NCI-H748 (cell line): Measurements from ENCODE around the gene SLX1A.
"Not testable (repeated sequence)": the region's sequence is repeated elsewhere in the genome, so short reads cannot be mapped to it uniquely, and the experiment has no call there.

ENCODE experiments used
- DNase-seq: peaks from one replicate; lab custom pipeline; 2025; ENCODE audit not compliant: unreplicated experiment; lab: John Stamatoyannopoulos, UW

The SLX1A gene

GRCh38 chr16:30193615-30194014 is at the start of gene SLX1A, which contains the start of gene BOLA2B:
Gene SLX1A (plus strand): TSS chr16:30193875. CDS start chr16:30194085, 210 bp downstream.
Gene BOLA2B (minus strand): TSS chr16:30193666. CDS start chr16:30193595, 71 bp downstream.
- DNase-seq = not testable (repeated sequence)

- DNase-seq = no peak
Measured at GRCh38 chr16:30144017-30144416, 49.7 kb upstream of the SLX1A start.

- DNase-seq = no peak
Measured at GRCh38 chr16:30144917-30145316, 48.8 kb upstream of the SLX1A start.

GRCh38 chr16:30145657-30146056 is 48.0 kb upstream of the SLX1A start:
- DNase-seq = no peak

GRCh38 chr16:30147843-30148510 is 45.7 kb upstream of the SLX1A start:
- no peak for DNase-seq

- DNase-seq = no peak
Measured at GRCh38 chr16:30149250-30149930, 44.3 kb upstream of the SLX1A start.

- no peak for DNase-seq
Measured at GRCh38 chr16:30151091-30151490, 42.6 kb upstream of the SLX1A start.

- no peak for DNase-seq
Measured at GRCh38 chr16:30152517-30152916, 41.2 kb upstream of the SLX1A start.

- DNase-seq = no peak
Measured at GRCh38 chr16:30155188-30155587, 38.5 kb upstream of the SLX1A start.

- DNase-seq = no peak
Measured at GRCh38 chr16:30157214-30157613, 36.5 kb upstream of the SLX1A start.

GRCh38 chr16:30163538-30163937 is 30.1 kb upstream of the SLX1A start:
- DNase-seq = no peak

- no peak for DNase-seq
Measured at GRCh38 chr16:30166202-30166902, 27.3 kb upstream of the SLX1A start.

- not testable (repeated sequence) for DNase-seq
Measured at GRCh38 chr16:30168746-30169145, 24.9 kb upstream of the SLX1A start.

GRCh38 chr16:30169416-30169815 is 24.3 kb upstream of the SLX1A start:
- not testable (repeated sequence) for DNase-seq

GRCh38 chr16:30170145-30170544 is 23.5 kb upstream of the SLX1A start:
- DNase-seq = not testable (repeated sequence)

- no peak for DNase-seq
Measured at GRCh38 chr16:30173054-30173453, 20.6 kb upstream of the SLX1A start.

- not testable (repeated sequence) for DNase-seq
Measured at GRCh38 chr16:30176876-30177275, 16.8 kb upstream of the SLX1A start.

GRCh38 chr16:30179195-30179594 is 14.5 kb upstream of the SLX1A start:
- no peak for DNase-seq

GRCh38 chr16:30179931-30180330 is 13.7 kb upstream of the SLX1A start:
- DNase-seq = no peak

GRCh38 chr16:30180741-30181140 is 12.9 kb upstream of the SLX1A start:
- no peak for DNase-seq

- DNase-seq = peak; percentile 68
Measured at GRCh38 chr16:30183233-30184095, 10.2 kb upstream of the SLX1A start, which contains the start of gene CORO1A. Gene CORO1A (plus strand): TSS chr16:30183602. CDS start chr16:30185210, 1,608 bp downstream.
